Neutrophil (primary cell): ENCODE measurements around the gene PSEN1.

Experiments
- H3K27ac ChIP-seq: fragments of 200-600 bp; sonication (generic); 2 replicates; pipeline ENCODE4 v1.5.1; 2016; ENCODE audit warnings: mild to moderate bottlenecking, moderate library complexity
- H3K27me3 ChIP-seq: fragments of 200-600 bp; sonication (generic); 2 replicates; pipeline ENCODE4 v1.6.0; 2016; ENCODE audit warnings: mild to moderate bottlenecking
- H3K36me3 ChIP-seq: fragments of 200-600 bp; sonication (generic); 2 replicates; pipeline ENCODE4 v1.5.1; 2017
- H3K4me1 ChIP-seq, 2 experiments: fragments of 200-600 bp in 1 of 2; sonication (generic) in 1 of 2; 1 replicate in 1 of 2; 2 replicates in 1 of 2; pipeline versions ENCODE4 v1.5.1 to v1.6.1; 2013 to 2016; ENCODE audit warnings: low read depth in 1 of 2, low read length in 1 of 2, mild to moderate bottlenecking in 1 of 2, moderate library complexity in 1 of 2; ENCODE audit not compliant: control insufficient read depth in 1 of 2, insufficient read depth in 1 of 2
- H3K4me3 ChIP-seq, 2 experiments: fragments of 200-600 bp in 1 of 2; sonication (generic) in 1 of 2; 1 replicate in 1 of 2; 2 replicates in 1 of 2; pipeline ENCODE4 v1.5.1; 2013 to 2016; ENCODE audit warnings: low read depth in 1 of 2, low read length in 1 of 2, mild to moderate bottlenecking in 1 of 2, moderate library complexity in 1 of 2
- H3K9me3 ChIP-seq: fragments of 200-600 bp; sonication (generic); 2 replicates; pipeline ENCODE4 v1.5.1; 2016
- TF ChIP-seq, protein P1 (sequence below): fragments of 200-600 bp; sonication (generic); IDR thresholded peaks from 2 replicates; pipeline ENCODE4 v1.5.1; 2016; ENCODE audit warnings: antibody characterized with exemption

The PSEN1 gene

DNA sequence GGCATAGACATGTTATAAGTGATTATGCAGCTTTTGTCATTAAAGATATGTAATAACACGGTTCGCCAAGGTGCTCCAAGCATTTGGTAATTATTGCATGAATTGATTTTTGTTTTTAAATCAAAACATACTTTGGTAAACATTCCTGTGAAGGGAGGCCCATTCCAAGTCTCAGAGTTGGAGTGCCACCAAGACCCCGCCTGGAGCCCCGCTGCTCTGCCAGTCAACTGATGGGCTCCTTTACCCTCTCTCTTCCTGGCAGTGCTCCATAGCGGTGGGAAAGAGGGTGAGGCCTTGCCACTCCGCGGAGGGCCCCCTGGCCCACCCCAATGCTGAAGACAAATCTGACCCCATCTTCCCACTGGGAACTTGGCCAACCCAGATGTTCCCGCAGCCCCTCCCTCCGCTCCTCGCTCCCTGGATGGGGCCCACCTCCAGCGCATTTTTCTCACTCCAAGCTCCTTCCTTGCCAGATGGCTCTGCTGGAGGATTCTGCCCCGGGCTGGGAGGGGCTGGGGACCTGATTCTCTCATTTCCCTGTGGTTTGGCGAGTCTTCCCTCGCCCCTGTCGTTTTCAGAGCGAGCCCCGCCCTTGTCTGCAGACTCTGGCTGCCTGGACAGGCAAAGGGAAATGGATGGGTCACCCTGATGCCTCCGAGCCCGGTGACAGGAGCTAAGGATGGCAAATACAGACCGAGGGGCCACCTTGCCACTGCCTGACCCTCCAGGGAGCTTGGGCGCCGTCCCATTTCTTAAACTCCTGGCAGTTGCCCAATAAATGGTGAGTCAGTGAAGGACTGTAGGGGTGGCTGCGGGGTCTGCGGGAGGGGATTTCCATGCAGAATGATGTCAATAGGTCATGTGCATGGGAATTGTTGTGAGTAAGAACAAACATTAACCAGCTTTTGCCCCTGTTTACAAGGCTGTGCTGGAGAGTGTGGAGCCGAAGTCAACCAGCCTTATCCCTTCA, 91.8 kb downstream of the PSEN1 start:
- Histone ChIP-seq H3K9me3 (no peaks in the 10 kb centered on the region), H3K4me1 (no peaks in the 10 kb centered on the region), H3K36me3 (peaks cover 69% of the 10 kb centered on the region), H3K27me3 (peaks cover 16% of the 10 kb centered on the region), H3K27ac (no peak overlapping the region), H3K4me3 (no peak overlapping the region)
- TF ChIP-seq, protein P1, sequence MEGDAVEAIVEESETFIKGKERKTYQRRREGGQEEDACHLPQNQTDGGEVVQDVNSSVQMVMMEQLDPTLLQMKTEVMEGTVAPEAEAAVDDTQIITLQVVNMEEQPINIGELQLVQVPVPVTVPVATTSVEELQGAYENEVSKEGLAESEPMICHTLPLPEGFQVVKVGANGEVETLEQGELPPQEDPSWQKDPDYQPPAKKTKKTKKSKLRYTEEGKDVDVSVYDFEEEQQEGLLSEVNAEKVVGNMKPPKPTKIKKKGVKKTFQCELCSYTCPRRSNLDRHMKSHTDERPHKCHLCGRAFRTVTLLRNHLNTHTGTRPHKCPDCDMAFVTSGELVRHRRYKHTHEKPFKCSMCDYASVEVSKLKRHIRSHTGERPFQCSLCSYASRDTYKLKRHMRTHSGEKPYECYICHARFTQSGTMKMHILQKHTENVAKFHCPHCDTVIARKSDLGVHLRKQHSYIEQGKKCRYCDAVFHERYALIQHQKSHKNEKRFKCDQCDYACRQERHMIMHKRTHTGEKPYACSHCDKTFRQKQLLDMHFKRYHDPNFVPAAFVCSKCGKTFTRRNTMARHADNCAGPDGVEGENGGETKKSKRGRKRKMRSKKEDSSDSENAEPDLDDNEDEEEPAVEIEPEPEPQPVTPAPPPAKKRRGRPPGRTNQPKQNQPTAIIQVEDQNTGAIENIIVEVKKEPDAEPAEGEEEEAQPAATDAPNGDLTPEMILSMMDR = no peak

GRCh38 chr14:73230051-73230450, 93.7 kb downstream of the PSEN1 start:
- Histone ChIP-seq H3K4me3 (no peak overlapping the region), H3K27me3 (peaks cover 35% of the 10 kb centered on the region), H3K4me1 (no peaks in the 10 kb centered on the region), H3K9me3 (no peaks in the 10 kb centered on the region), H3K27ac (no peak overlapping the region), H3K36me3 (peaks cover 50% of the 10 kb centered on the region)
- TF ChIP-seq, protein P1 = no peak

GRCh38 chr14:73231981-73232851, 95.9 kb downstream of the PSEN1 start:
- Histone ChIP-seq H3K9me3 (no peaks in the 10 kb centered on the region), H3K4me3 (no peak overlapping the region), H3K4me1 (peaks cover 4 to 5% of the 10 kb centered on the region in 2 experiments), H3K27ac (no peak overlapping the region), H3K36me3 (peaks cover 29% of the 10 kb centered on the region), H3K27me3 (peaks cover 57% of the 10 kb centered on the region)
- TF ChIP-seq, protein P1 = no peak

DNA sequence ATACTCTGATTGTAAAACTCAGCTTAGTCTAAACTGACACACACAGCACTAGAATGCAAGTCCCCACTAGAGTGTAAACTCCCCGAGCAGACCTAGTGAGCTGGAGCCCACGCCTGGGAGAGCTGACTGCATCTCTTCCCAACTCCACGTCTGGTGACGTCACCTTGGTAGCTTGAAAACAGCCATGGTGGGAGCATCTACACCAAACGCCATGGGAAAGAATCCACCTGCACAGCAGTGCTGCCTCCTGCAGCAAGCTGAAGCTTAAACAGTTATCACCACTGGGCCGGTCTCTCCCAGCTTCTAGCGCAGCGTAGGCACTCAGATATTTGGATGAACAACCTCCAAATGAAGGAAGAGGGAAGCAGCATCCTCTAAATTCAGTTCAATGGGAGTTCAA, 96.7 kb downstream of the PSEN1 start:
- no peaks in the 10 kb centered on the region for H3K9me3 ChIP-seq
- H3K36me3 ChIP-seq = peaks cover 22% of the 10 kb centered on the region
- no peak overlapping the region for H3K27ac ChIP-seq
- H3K4me3 ChIP-seq = no peak overlapping the region
- H3K27me3 ChIP-seq = peaks cover 65% of the 10 kb centered on the region
- peaks cover 12% of the 10 kb centered on the region in 2 experiments for H3K4me1 ChIP-seq
- TF ChIP-seq, protein P1 = no peak

- Histone ChIP-seq H3K27ac (no peak overlapping the region), H3K4me1 (peaks cover 12 to 18% of the 10 kb centered on the region in 2 experiments), H3K36me3 (peaks cover 16% of the 10 kb centered on the region), H3K9me3 (no peaks in the 10 kb centered on the region), H3K4me3 (no peak overlapping the region), H3K27me3 (peaks cover 70% of the 10 kb centered on the region)
- TF ChIP-seq, protein P1 = no peak
Observed at GRCh38 chr14:73233564-73233963, 97.3 kb downstream of the PSEN1 start.
